Mesothelial cell of epicardium (in vitro differentiated cells): ENCODE results near the gene EDIL3. TPM values are rescaled to one million over a fixed set of nuclear protein-coding genes. Genes with fewer than 3 reads are reported as not detected.

Experiments used
- DNase-seq, 2 experiments: peaks; one replicate each; pipeline ENCODE4 v3.0.0; 2021; ENCODE audit warnings: low spot score in 2 of 2; ENCODE audit not compliant: unreplicated experiment in 2 of 2
- H3K27ac Mint-ChIP-seq: 2 replicates; pipeline ENCODE4 v1.8.0; 2021; ENCODE audit warnings: mixed read lengths
- H3K27me3 Mint-ChIP-seq: 2 replicates; pipeline ENCODE4 v1.8.0; 2021; ENCODE audit warnings: low read depth, mixed read lengths
- H3K36me3 Mint-ChIP-seq: 2 replicates; pipeline ENCODE4 v1.8.0; 2021; ENCODE audit warnings: mixed read lengths
- H3K4me1 Mint-ChIP-seq: 2 replicates; pipeline ENCODE4 v1.8.0; 2021; ENCODE audit warnings: mixed read lengths
- H3K4me3 Mint-ChIP-seq: 2 replicates; pipeline ENCODE4 v1.8.0; 2021; ENCODE audit warnings: mild to moderate bottlenecking, moderate library complexity, mixed read lengths
- H3K9me3 Mint-ChIP-seq: 2 replicates; pipeline ENCODE4 v1.8.0; 2021; ENCODE audit warnings: mixed read lengths
- CTCF ChIP-seq: fragments of 200-600 bp; sonication (generic); IDR thresholded peaks from one replicate; pipeline ENCODE4 v1.5.0; 2021; ENCODE audit warnings: antibody characterized with exemption; ENCODE audit not compliant: unreplicated experiment
- total RNA-seq: library from RNA; stranded (reverse); gene quantifications from 3 replicates; pipeline ENCODE4 v1.2.1, GENCODE V29; 2021

Gene EDIL3
- total RNA-seq, 1 donor from 2014 or later, result 51.3 TPM

GRCh38 chr5:84286662-84287061, 98.0 kb downstream of the EDIL3 start:
- H3K36me3 Mint-ChIP-seq, result no peaks in the 10 kb centered on the region
- no peak overlapping the region for H3K4me3 Mint-ChIP-seq
- no peaks in the 10 kb centered on the region for H3K9me3 Mint-ChIP-seq
- H3K27me3 Mint-ChIP-seq, result no peaks in the 10 kb centered on the region
- H3K27ac Mint-ChIP-seq, result peak overlapping the region; percentile 91
- H3K4me1 Mint-ChIP-seq, result peaks cover 45% of the 10 kb centered on the region
- TF ChIP-seq CTCF, result no peak
- DNase-seq, result no peak

- no peaks in the 10 kb centered on the region for H3K27me3 Mint-ChIP-seq
- H3K27ac Mint-ChIP-seq, result peak overlapping the region; percentile 69
- peaks cover 5% of the 10 kb centered on the region for H3K36me3 Mint-ChIP-seq
- no peak for DNase-seq
- H3K9me3 Mint-ChIP-seq, result peaks cover 5% of the 10 kb centered on the region
- TF ChIP-seq CTCF, result no peak
- H3K4me3 Mint-ChIP-seq, result no peak overlapping the region
- H3K4me1 Mint-ChIP-seq, result peaks cover 44% of the 10 kb centered on the region
These were observed 98.7 kb downstream of the EDIL3 start for GRCh38 chr5:84285641-84286637.

- Mint-ChIP-seq H3K9me3 (peaks cover 9% of the 10 kb centered on the region), H3K4me1 (peaks cover 8% of the 10 kb centered on the region), H3K27ac (no peak overlapping the region), H3K27me3 (no peaks in the 10 kb centered on the region), H3K4me3 (no peak overlapping the region), H3K36me3 (peaks cover 5% of the 10 kb centered on the region)
- no peak for TF ChIP-seq CTCF
- no peak for DNase-seq
These were observed 103.3 kb downstream of the EDIL3 start for GRCh38 chr5:84281383-84281782.

- H3K27ac Mint-ChIP-seq, result no peak overlapping the region
- H3K4me3 Mint-ChIP-seq, result no peak overlapping the region
- TF ChIP-seq CTCF, result no peak
- no peaks in the 10 kb centered on the region for H3K27me3 Mint-ChIP-seq
- peaks cover 9% of the 10 kb centered on the region for H3K9me3 Mint-ChIP-seq
- H3K4me1 Mint-ChIP-seq, result peaks cover 9% of the 10 kb centered on the region
- no peak for DNase-seq
- peaks cover 5% of the 10 kb centered on the region for H3K36me3 Mint-ChIP-seq
These were observed 105.4 kb downstream of the EDIL3 start for GRCh38 chr5:84279234-84279633.

- H3K27ac Mint-ChIP-seq, result no peak overlapping the region
- DNase-seq, result no peak
- H3K9me3 Mint-ChIP-seq, result peaks cover 4% of the 10 kb centered on the region
- no peak for TF ChIP-seq CTCF
- H3K4me3 Mint-ChIP-seq, result no peak overlapping the region
- peaks cover 21% of the 10 kb centered on the region for H3K4me1 Mint-ChIP-seq
- no peaks in the 10 kb centered on the region for H3K36me3 Mint-ChIP-seq
- H3K27me3 Mint-ChIP-seq, result no peaks in the 10 kb centered on the region
These were observed 109.1 kb downstream of the EDIL3 start for GRCh38 chr5:84275609-84276008.
